Measurements from ENCODE around the gene FASTK. TPM values are rescaled to one million over a fixed set of nuclear protein-coding genes. Genes with fewer than 3 reads are reported as not detected.
A peak's percentile ranks its signal among the peaks of the same experiment; 100 is the strongest.

Gene FASTK
- total RNA-seq, 1 donor from 2014 or later: 82.4 TPM

DNA sequence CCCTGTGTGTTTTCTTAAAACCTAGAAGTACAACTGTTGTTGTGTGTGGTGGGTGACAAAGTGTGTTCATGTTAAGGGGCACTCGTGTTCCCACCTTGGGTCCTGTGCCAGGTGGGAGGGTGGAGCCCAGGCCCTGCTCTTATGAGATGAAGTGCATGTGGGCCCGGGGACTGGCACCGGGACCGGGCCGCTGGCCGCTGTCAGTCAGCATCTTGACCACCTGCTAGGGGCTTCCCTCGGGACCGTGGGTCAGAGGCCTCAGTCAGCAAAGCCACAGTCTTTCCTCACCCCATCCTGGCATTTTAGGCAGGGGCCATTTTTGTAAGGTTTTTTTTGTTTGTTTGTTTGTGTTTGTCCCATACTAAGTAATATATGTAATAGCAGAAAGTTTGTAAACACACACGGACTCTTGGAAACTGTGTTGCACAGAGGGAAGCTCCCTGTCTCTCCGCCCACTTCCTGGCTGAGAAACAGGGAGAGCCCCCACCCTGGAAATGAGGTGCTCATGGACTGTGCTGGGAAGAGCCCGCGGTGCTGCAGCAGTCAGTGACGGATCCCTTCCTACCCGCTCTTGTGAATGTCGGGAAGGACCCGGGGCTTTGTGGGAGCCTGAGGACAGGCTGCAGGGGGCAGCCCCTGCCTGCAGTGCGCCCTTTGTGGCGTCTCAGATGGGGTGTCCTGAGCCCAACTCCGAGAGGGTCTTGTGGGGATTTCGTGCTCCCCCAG is 19.0 kb upstream of the FASTK start:
- TF ChIP-seq, protein P1, sequence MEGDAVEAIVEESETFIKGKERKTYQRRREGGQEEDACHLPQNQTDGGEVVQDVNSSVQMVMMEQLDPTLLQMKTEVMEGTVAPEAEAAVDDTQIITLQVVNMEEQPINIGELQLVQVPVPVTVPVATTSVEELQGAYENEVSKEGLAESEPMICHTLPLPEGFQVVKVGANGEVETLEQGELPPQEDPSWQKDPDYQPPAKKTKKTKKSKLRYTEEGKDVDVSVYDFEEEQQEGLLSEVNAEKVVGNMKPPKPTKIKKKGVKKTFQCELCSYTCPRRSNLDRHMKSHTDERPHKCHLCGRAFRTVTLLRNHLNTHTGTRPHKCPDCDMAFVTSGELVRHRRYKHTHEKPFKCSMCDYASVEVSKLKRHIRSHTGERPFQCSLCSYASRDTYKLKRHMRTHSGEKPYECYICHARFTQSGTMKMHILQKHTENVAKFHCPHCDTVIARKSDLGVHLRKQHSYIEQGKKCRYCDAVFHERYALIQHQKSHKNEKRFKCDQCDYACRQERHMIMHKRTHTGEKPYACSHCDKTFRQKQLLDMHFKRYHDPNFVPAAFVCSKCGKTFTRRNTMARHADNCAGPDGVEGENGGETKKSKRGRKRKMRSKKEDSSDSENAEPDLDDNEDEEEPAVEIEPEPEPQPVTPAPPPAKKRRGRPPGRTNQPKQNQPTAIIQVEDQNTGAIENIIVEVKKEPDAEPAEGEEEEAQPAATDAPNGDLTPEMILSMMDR (conservative IDR thresholded peaks at IDR 0.05): no peak
- Mint-ChIP-seq H3K27ac (ENCODE audit: unreplicated experiment) (peak overlapping the region; percentile 43), H3K9me3 (no peaks in the 10 kb centered on the region), H3K36me3 (ENCODE audit: low read depth) (no peaks in the 10 kb centered on the region), H3K4me1 (peaks cover 20% of the 10 kb centered on the region), H3K27me3 (ENCODE audit: low read depth) (no peaks in the 10 kb centered on the region), H3K4me3 (no peak overlapping the region)
- no peak for DNase-seq (ENCODE audit: low read depth, low spot score)

DNA sequence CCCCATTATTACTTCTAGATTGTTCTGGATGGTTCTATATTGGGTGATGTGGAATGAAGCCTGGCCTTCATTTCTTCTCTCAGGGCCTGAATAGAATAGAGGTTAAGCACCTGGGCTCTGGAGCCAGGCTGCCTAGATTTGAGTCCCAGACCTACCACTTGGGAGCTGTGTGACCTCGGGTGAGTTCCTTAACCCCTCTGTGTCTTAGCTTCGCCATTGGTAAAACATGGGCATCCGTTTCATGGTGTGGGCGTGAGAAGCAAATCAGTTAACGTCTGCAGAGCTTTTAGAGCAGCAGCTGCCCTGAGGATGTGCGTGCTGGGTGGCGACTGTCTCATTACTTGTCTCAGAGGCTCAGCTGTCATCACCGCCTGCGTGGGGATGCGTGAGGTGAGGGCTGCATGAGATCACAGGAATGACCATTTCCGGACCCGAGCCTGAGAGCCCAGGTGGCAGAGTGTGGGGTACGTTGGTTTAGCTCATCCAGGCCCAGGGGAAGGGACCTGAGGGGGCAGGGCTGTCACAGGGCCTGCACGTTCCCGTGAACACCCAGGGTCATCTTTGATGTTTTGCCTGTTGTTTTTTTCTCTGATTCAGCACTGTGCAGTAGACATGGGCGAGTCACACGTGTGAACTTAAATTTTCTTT is 15.3 kb upstream of the FASTK start:
- H3K27me3 Mint-ChIP-seq (ENCODE audit: low read depth): no peaks in the 10 kb centered on the region

DNA sequence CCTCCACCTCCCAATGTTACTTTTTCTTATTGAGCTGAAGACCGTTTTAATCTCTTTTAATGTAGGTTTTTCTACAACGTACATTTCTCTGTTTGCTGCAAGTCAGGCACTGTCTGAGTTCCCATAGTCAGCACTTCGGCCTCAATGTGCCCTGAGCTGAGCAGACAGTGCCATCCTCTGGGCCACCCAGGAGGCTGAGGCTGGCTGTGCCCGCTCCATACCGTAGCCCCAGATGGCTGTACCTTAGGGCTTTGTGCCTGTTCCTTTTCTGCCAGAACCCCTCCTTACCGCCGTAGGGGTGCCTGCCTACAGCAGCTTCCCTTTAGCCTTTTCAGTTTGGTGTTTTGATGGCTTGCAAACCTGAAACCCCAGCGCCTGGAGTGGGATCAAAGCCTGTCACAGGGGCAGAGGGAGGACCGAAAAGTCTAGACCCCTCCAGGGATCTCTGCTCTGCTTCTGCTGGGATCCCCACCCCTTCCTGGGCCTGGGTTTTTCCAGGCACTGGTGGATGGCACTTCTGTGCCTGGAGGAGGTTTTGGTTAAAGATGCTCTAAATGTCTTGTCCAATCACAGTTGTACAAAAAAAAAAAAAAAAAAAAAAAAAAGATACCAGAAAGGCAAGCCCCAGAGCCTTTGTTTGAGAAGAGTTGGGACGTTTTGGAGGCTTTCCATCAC is 14.7 kb upstream of the FASTK start:
- TF ChIP-seq, protein P1 (conservative IDR thresholded peaks at IDR 0.05): no peak
- peak overlapping the region; percentile 56 for H3K4me3 Mint-ChIP-seq
- peak overlapping the region; percentile 67 for H3K27ac Mint-ChIP-seq (ENCODE audit: unreplicated experiment)
- H3K4me1 Mint-ChIP-seq: peaks cover 18% of the 10 kb centered on the region
- DNase-seq (ENCODE audit: low read depth, low spot score): no peak
- no peaks in the 10 kb centered on the region for H3K9me3 Mint-ChIP-seq
- no peaks in the 10 kb centered on the region for H3K27me3 Mint-ChIP-seq (ENCODE audit: low read depth)
- H3K36me3 Mint-ChIP-seq (ENCODE audit: low read depth): no peaks in the 10 kb centered on the region

More for the DNA sequence above, 15.3 kb upstream of the FASTK start:
- no peak for DNase-seq (ENCODE audit: low read depth, low spot score)
- no peak overlapping the region for H3K4me3 Mint-ChIP-seq
- no peaks in the 10 kb centered on the region for H3K36me3 Mint-ChIP-seq (ENCODE audit: low read depth)
- H3K9me3 Mint-ChIP-seq: no peaks in the 10 kb centered on the region
- H3K4me1 Mint-ChIP-seq: peaks cover 18% of the 10 kb centered on the region
- H3K27ac Mint-ChIP-seq (ENCODE audit: unreplicated experiment): peak overlapping the region; percentile 50
- TF ChIP-seq, protein P1 (conservative IDR thresholded peaks at IDR 0.05): no peak

DNA sequence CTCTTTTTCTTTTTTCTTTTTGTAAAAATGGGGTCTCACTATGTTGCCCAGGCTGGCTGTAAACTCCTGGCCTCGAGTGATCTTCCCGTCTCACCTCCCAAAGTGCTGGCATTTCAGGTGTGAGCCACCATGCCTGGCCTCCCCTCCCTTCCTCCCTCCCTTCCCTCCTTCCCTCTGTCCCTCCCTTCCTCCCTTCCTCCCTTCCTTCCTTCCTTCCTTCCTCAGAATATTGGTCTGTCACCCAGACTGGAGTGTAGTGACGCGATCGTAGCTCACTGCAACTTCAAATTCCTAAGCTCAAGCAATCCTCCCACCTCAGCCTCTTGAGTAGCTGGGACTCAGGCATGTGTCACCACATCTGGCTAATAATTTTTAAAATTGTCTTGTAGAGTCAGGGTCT is 14.1 kb upstream of the FASTK start:
- Mint-ChIP-seq H3K9me3 (no peaks in the 10 kb centered on the region), H3K36me3 (ENCODE audit: low read depth) (no peaks in the 10 kb centered on the region), H3K27me3 (ENCODE audit: low read depth) (no peaks in the 10 kb centered on the region), H3K4me1 (peaks cover 18% of the 10 kb centered on the region), H3K4me3 (peak overlapping the region; percentile 56), H3K27ac (ENCODE audit: unreplicated experiment) (no peak overlapping the region)
- TF ChIP-seq, protein P1 (conservative IDR thresholded peaks at IDR 0.05): no peak
- no peak for DNase-seq (ENCODE audit: low read depth, low spot score)

DNA sequence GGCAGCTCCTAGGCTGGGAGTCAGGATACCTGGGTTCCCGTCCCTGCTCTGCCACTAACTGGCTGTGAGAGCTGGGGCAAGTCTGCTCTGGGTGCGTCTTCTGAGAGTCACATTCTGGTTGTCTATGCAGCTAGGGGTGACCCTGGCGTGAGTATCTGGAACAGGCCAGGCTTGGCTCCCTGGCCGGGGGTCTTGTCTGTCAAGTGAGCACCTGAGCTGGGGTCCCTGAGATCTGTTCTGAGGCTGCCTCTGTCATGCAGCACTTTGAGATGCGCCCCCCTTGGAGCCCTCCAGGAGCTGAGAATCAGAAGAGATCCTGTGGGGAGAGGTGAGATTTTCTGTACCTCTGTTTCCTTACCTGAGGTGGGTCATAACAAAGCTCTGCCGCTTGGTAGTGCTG is 13.1 kb upstream of the FASTK start:
- Mint-ChIP-seq H3K27me3 (ENCODE audit: low read depth) (no peaks in the 10 kb centered on the region), H3K9me3 (no peaks in the 10 kb centered on the region), H3K36me3 (ENCODE audit: low read depth) (no peaks in the 10 kb centered on the region)

More for the DNA sequence above, 13.1 kb upstream of the FASTK start:
- H3K27ac Mint-ChIP-seq (ENCODE audit: unreplicated experiment): no peak overlapping the region
- TF ChIP-seq, protein P1 (conservative IDR thresholded peaks at IDR 0.05): no peak
- peaks cover 23% of the 10 kb centered on the region for H3K4me1 Mint-ChIP-seq
- DNase-seq (ENCODE audit: low read depth, low spot score): no peak
- no peak overlapping the region for H3K4me3 Mint-ChIP-seq
